IPS-18c (cell line): ENCODE measurements around the gene E2F1.

ENCODE experiments used
- H3K4me3 ChIP-seq: 2 replicates; pipeline ENCODE4 v1.7.0; 2013; ENCODE audit warnings: low read depth, mild to moderate bottlenecking, low read length, moderate library complexity; ENCODE audit not compliant: insufficient read depth
- H3K9me3 ChIP-seq: one replicate; pipeline ENCODE4 v1.6.1; 2013; ENCODE audit warnings: mild to moderate bottlenecking, low read length, moderate library complexity; ENCODE audit not compliant: control insufficient read depth, insufficient read depth

E2F1 gene

DNA sequence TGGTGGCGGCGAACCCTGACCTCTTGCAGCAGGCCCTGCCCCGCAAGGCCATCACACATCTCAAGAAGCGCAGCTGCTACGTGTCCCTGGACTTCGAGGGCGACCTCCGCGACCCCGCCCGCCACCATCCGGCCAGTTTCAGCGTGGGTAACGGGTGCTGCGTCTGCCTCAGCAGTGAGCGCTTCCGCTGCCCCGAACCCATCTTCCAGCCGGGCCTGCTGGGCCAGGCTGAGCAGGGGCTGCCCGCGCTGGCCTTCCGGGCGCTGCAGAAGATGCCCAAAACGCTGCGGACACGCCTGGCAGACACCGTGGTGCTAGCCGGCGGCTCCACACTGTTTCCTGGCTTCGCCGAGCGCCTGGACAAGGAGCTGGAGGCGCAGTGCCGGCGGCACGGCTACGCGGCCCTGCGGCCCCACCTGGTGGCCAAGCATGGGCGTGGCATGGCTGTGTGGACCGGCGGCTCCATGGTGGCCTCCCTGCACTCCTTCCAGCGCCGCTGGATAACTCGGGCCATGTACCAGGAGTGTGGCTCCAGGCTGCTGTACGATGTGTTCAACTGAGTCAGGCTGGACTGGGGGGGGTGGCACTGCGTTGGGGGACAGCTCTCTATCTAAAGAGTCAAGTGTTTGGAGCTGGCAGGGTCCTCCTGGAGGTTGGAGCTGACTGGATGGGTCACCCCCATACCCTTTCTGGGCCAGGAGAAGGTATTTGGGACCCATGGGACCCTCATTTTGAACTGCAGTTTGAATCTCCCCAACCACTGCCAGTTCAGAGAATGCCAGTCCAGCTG lies 18.3 kb downstream of the E2F1 start:
- Histone ChIP-seq H3K4me3 (peak overlapping the region; percentile 63), H3K9me3 (no peaks in the 10 kb centered on the region)

DNA sequence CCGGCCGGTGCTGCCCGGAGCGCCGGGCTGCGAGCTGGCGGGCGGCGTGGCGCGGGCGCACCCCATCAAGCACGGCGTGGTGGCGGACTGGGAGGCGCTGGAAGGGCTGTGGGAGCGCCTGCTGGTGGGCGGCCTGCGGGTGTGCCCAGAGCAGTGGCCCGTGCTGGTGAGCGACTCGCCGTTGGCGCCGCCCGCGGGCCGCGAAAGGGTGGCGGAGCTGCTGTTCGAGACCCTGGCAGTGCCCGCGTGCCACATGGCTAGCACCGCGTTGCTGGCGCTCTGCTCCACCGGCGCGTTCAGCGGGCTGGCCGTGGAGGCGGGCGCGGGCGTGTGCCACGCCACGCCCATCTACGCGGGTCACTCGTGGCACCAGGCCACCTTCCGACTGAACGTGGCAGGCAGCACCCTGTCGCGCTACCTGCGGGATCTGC lies 18.9 kb downstream of the E2F1 start:
- no peaks in the 10 kb centered on the region for H3K9me3 ChIP-seq

DNA sequence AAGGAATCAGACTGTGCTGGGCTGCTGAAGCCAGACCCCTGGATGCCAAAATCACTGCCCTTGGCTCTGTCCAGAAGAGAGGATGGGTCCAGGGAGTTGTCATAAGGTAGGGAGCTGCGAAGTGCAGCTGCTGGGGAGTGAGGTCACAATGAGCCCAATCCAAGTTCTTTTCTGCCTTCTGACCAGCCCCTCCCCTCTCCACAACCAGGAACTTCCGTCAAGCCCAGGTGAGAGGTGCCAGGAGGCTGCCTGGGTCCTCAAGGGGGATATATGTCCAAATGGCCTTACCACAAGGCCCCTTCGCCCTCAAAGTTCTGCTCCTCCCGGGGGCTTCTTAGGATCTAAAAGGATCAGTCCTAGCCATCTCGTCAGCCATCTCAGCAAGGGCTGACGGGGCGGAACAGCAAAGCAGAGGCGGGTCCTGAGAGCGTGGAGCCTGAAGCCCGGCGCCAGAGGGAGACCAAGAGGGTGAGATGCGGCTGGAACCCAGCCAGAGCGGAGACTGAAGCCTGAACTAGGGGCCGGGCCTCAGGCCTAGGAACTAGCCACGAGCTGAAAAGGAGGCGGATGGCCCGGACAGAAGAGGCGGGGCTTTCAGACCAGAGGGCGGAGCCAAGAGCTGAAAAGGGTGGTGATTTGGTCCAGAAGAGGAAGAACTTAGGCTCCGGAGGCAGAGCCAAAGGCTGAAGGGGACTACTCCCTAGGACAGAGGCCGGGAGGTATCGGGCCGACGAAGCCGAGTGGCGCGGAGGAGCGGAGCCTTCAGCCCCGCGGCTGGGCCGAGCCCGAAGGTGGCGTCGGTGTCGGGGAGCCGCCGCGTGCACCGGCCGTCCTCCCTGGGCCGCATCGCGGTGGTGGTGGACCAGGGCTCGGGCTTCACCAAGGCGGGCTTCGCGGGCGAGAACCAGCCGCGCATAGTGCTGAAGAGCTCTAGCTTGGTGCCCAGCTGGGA lies 19.6 kb downstream of the E2F1 start, which contains the start of gene ACTL10:
ACTL10 (plus strand) TSS at position 651 of the 952 bp plus-strand sequence. CDS start 555 bp downstream, outside the sequence.
- H3K9me3 ChIP-seq, result no peaks in the 10 kb centered on the region
- peak within 1 kb of the TSS; percentile 63 for H3K4me3 ChIP-seq

More for the DNA sequence above, 18.9 kb downstream of the E2F1 start:
- peak overlapping the region; percentile 63 for H3K4me3 ChIP-seq

DNA sequence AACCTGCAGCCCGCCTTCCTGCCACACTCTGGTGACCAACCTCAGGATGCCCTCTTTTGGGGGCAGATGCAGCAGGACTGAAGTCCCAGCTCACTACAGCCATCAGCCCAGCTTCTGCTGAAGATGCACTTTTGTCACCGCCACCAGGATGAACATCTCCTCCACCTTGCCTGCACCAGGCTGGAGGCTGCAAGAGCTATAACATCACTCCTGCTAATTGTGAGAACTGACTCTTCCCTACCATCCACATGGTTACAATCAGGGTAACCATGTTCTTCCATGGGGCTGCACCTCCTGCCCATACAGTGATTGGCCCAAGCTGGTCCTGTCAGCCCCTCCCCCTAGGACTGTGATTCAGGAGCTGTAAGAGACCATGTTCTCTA lies 21.4 kb downstream of the E2F1 start:
- no peaks in the 10 kb centered on the region for H3K9me3 ChIP-seq
- H3K4me3 ChIP-seq, result no peak overlapping the region

DNA sequence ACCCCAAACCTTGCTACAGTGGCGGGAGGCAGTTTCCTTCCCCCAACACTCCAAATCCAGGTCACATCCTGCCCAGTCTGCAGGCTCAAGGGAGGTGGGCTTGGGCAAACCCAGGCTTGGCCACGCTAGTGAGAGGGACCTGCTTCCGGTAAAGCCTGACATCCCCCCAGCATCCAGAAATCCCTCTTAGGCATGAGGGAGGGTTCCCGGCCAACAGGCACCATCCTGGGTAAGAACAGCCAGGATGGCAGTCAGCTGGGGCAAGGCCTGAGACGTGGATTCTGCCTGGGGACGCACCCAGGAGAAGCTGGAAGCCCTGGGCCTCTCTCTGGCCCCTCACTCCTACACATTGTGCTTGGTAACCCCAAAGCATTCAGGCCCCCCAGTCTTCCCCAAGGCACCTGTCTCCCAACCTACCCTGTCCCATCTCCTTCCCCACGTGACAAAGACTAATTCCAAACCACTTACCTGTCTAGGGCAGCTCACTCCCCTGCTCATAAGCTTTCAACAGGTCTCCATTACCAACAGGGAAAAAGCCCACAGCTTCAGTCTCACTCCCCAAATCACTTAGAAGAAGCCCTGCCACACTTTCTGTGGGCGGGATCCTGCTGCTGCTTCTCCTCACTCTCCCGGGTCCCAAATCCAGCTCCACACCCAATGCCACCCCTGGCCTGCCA lies 22.0 kb downstream of the E2F1 start:
- Histone ChIP-seq H3K9me3 (no peaks in the 10 kb centered on the region), H3K4me3 (peak overlapping the region; percentile 75)

DNA sequence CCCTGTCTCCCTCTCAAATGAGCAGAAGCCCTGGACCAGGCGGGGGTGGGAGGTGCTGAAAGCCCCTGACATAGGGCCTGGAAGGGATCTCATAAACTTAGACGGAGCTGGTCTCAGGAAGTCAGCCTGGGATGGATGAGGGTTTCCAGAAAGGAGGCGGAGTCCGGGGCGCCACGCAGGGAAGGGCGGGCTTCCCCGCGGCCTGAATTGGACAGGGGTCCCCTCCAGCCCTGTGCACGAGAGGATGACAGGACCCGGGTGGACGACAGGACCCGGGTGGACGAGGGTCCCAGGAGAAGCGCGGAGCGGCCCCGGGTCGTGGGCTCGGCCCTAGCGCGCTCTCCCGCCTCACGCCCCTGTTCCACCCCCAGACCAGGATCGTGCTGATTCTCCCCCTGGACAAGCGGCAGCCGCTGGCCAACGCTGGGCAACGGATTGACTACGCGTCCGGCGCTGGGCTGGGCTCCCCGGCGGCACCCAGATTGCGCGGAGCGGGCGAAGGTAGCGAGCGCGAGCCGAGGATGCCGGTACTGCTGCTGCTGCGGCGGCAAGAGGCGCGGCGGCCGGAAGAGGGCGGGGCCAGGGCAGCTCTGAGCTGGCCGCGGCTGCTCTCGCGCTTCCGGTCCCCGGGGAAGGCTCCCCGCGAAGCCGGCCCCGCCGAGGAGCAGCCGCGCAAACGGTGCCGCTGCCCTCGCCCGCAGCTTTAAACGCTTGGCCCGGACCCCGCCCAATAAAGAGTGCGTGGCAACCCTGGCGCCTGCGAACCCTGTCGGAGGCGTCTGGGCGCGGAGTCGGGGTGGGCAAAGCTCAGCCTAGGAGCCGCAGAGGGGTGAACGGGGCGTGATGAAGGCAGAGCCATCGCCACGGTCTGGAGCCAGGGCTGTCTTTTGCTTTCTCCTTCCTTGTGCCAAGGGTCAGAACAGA lies 22.8 kb downstream of the E2F1 start:
- H3K4me3 ChIP-seq, result peak overlapping the region; percentile 75
- no peaks in the 10 kb centered on the region for H3K9me3 ChIP-seq

DNA sequence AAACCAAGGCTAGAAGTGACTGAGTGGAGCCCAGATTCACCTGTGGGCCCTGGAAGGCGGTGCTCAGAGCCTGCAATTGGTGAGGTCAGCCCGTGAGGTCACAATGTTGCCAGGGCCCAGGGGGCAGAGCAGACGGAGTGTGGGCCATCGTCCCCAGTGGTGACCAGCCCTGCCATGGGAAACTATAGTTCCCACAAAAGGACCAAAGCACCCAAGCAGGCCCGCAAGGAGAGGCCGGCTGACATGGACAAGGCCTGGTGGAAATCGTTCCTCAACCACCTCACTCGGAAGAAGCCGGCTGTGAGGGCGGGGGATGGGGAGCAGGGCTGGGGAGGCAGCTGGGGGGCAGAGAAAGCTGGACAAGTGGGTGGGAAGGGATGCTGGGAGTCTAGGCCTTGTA lies 24.0 kb downstream of the E2F1 start, which contains the start of gene C20orf144:
C20orf144 (plus strand) TSS at position 156 of the 400 bp plus-strand sequence; CDS start at position 175, 19 bp downstream.
- H3K4me3 ChIP-seq, result peak within 1 kb of the TSS; percentile 75

DNA sequence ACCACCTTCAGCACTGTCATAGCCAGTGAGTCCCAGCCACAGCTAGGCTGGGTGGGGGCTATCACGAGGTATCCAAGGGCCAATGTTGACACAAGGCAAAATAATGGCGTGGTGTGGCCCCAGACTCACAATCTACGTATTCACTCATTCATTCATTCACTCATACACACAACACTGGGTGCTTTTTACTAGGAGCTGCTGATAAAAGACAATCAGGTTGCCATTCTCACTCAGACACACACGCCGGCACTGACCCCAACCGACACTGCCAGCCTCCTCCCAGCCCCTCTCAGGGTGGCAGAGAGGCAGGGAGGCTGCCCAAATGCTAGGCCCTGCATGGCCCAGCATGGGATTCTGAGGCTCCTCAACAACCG lies 25.5 kb downstream of the E2F1 start:
- no peaks in the 10 kb centered on the region for H3K9me3 ChIP-seq
- H3K4me3 ChIP-seq, result no peak overlapping the region

More for the DNA sequence above, 24.0 kb downstream of the E2F1 start, which contains the start of gene C20orf144:
- no peaks in the 10 kb centered on the region for H3K9me3 ChIP-seq

DNA sequence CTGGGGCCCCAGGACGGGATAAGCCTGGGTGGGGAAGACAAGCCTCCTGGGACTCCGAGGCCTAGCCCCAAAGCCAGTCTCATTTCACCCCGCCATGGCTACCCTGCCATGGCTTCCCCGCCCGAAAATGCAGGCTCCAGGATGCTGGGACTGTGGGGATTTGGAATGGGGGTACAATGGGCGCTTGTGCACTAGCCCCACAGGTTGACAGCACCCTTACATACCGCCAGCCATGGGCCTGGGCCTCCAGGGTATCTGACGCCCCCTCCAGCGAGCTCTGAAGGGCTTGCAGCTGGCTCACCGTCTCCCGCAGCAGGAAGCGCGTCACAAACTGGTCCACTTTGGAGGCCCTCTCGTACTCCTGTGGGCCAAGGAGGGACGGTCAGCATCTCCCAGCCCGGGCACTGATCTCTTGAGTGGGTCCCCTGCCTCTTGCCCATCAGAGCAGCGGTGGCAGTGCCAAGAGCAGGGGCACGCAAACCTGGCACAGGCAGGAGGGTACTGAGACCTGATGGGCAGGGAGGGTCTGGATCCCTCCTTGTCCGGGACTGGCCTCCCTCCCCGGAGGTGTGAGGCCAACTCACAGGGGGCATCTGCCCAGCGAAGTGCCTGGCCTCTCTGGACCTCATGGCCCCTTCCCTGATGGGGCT lies 26.0 kb downstream of the E2F1 start:
- H3K4me3 ChIP-seq, result no peak overlapping the region

DNA sequence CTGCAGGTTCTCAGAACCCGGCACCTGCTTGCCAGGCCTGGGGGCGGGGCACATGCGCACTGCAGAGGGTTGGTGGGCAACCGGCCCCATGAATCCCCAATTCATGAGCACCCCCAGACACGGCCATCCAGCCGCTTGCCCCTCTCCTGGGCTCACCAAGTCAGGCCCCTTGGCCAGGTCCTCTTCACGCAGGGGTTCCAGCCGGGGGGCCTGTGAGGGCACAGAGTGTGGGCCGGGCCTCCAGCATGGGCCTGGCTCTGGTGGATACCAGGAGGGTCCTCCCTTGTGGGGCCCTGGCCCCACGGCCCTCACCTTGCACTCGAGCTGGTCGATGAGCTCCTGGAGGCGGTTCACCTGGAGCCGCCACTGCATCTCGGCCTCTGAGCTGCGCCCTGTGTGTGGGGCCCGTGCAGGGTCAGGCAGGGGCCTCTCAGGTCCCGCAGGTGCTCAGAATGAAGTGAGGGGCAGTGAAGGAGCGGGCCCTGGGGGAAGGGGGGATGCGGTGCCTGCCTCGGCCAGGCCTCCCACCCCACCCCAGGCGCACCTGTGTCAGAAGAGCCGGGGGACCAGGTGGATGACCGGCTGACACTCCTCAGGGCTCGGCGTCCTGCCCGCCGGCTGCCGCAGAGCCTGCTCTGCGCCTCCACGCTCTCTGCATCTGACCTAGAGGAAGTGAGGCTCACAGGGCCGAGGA lies 26.7 kb downstream of the E2F1 start:
- no peak overlapping the region for H3K4me3 ChIP-seq
- H3K9me3 ChIP-seq, result no peaks in the 10 kb centered on the region

More for the DNA sequence above, 26.0 kb downstream of the E2F1 start:
- no peaks in the 10 kb centered on the region for H3K9me3 ChIP-seq

DNA sequence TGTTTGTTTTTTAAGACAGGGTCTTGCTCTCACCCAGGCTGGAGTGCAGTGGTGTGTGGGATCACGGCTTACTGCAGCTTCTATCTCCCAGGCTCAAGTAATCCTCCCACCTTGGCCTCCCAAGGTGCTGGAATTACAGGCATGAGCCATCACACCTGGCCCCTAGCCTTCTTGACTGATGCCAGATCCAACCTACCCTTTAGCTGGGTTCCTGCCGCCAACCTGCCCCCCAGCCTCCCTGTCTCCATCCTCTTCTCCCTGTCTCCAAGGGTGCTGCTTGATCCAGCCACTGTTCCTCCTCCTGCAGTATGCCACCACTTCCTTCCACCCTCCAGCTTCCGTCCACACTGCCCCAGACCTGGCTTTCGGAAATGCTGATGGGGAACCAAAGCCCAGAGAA lies 27.3 kb downstream of the E2F1 start:
- H3K4me3 ChIP-seq, result no peak overlapping the region

DNA sequence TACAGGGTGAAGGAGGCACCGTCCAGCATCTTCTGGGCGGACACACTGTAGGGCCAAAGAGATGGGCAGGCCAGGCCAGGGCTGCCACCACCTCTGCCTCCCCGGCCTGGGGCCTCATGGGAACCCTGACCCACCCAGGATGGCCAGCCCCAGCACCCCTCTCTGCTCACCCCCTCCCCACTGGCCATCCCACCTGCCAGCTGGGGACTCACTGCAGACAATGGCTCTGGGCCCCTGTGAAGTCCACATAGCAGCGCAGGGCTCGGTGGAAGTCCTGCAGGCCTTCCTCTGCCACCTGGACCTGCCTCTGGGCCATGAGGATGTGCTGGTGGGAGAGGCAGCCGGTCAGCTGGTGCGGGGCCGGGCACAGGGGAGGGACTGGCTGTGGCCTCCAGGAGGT lies 27.7 kb downstream of the E2F1 start:
- Histone ChIP-seq H3K4me3 (no peak overlapping the region), H3K9me3 (no peaks in the 10 kb centered on the region)

More for the DNA sequence above, 27.3 kb downstream of the E2F1 start:
- no peaks in the 10 kb centered on the region for H3K9me3 ChIP-seq

DNA sequence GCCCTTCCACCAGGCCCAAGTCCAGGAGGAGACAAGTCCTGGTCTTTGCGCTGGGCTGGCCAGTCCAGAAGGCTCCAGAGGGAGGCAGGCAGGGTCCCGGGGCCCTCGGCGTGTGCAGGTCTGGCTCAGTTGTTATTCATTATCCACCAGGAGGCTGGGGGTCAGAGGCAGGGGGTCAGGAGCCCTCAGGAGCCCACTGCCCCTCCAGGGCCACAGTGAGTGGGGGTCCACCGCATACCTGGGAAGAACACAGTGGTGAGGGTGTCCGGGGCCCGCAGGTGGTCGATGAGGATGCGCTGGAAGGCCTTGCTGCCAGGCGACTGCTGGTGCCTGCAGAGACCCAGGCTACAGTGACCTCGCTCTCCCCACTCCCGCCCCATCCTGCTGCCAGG lies 28.5 kb downstream of the E2F1 start:
- Histone ChIP-seq H3K4me3 (no peak overlapping the region), H3K9me3 (no peaks in the 10 kb centered on the region)

DNA sequence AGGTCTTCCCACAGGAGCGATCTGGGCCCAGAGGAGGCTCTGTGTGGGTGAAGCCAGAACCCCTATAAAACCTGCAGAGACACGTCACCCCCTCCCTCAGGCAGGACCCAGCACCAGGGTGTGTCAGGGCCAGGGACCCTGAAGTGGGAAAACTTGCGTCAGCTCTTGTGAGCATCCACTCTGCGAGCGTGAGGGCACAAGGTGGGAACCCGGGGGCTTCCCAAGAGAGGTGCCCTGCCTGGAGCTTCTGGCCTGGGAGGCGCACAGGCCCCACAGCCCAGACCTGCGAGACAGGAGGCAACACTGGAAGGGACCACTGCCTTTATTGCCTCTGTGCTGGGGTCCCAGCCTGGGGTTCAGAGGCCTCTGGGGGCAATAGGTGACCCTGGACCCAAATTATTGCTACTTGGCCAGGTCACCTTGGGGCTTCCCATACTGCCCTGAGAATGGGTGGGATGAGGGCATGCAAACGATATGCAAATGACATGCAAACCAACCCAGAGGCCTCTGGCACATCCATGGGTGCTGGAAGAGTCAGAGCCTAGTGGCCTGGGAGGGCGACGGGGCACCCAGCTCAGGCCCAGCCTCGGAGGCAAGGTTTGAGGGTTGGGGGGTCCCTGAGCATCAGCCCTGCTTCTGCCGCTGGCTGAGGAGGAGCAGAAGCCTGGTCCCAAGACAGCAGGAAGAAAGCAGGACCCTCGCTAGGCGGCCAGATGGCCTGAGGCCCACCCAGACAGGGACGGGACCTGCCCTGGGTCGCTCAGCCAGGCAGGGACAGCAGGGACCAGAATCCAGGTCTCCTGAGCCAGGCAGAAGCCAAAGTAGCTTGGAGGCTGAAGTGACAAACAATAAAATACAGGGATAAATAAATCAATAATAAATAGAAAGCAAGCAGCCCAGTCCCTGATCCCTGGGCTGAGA lies 29.1 kb downstream of the E2F1 start:
- no peak overlapping the region for H3K4me3 ChIP-seq
- no peaks in the 10 kb centered on the region for H3K9me3 ChIP-seq
